SKM-1 (cell line): ENCODE measurements around the gene ZNF608.

Experiments used
- DNase-seq: peaks from one replicate; lab custom pipeline; 2025; ENCODE audit not compliant: unreplicated experiment; lab: John Stamatoyannopoulos, UW

ZNF608 gene

DNA sequence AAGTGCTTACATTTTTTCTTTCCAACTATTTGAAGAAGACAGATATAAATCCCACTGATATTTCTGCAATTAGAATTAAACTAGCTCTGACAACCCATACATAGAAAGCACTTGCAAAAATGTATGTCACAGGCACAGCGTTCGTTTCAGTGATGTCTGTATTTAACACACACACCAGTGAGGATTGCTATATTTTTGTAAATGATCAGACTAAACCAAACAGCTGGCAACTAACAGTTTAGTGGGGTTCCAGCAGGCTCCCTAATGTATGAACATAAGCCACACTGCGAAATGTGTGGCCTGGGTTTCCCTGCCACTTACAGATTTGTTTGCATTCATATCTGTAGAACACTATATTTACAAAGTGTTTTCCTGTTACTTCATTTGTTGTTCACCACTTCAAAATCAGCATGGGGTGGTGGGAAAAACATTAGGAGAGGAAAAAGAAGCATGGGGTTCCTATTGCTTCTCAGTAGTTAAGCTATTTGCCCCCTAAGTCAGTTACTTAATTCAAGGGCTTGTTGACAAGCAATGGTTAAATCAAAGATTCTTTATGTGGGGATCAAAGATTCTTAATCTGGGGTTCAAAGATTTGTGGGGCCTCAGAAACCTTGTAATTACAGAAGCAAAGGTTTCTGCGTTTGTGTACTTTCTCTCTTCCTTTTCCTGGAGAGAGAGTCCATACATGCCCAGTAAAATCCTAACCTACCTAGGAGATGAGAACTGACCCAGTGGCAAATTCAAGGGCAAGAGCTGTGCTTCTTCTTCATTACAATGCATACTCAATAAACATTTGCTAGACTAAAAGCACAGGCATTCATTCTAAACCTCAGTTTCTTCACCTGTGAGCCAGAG lies 27.1 kb downstream of the ZNF608 start:
- DNase-seq: no peak

DNA sequence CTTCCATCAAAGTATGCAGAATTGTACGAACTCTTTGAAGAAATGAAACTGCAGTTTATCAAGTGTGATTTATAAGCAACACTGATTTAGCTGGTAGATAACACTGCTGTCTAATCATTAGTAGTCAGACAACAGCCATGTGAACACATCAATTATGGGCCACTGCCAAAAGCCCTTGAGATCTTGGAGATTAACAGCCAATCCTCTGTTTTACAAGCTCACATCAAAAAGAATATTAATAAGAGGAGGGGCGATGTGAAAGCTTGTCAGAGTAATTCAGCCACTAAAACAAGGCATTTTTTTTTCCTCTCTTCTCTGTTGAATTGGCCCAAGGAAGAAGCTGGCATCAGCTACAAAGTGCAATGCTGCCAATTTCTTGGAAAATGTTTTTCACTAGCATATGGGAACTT lies 28.1 kb downstream of the ZNF608 start:
- no peak for DNase-seq

GRCh38 chr5:124716169-124716568 lies 30.3 kb downstream of the ZNF608 start:
- no peak for DNase-seq

- no peak for DNase-seq
Measured at GRCh38 chr5:124714910-124715309, 31.5 kb downstream of the ZNF608 start.

DNA sequence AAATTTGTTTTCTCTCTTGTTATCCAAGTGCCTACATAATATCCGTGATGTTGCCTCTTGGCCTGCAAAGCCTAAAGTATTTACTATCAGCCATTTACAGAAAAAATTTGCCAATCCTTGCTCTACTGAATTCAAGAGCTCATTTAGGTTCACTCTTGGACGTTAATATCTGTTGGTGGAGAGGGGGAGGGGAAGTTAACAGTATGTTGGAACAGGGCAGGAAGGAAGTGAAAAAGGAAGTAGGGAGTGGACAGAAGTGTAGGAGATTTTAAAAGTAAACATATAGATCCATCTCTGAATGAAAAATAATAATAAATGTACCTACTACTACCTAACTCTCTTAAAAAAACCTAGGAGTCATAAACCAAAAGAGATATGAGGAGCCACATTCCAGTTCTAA lies 32.8 kb downstream of the ZNF608 start:
- DNase-seq: no peak

- DNase-seq: no peak
Measured at GRCh38 chr5:124712731-124713305, 33.6 kb downstream of the ZNF608 start.

GRCh38 chr5:124708086-124708485 lies 38.4 kb downstream of the ZNF608 start:
- no peak for DNase-seq

GRCh38 chr5:124707520-124707919 lies 38.9 kb downstream of the ZNF608 start:
- DNase-seq: no peak

DNA sequence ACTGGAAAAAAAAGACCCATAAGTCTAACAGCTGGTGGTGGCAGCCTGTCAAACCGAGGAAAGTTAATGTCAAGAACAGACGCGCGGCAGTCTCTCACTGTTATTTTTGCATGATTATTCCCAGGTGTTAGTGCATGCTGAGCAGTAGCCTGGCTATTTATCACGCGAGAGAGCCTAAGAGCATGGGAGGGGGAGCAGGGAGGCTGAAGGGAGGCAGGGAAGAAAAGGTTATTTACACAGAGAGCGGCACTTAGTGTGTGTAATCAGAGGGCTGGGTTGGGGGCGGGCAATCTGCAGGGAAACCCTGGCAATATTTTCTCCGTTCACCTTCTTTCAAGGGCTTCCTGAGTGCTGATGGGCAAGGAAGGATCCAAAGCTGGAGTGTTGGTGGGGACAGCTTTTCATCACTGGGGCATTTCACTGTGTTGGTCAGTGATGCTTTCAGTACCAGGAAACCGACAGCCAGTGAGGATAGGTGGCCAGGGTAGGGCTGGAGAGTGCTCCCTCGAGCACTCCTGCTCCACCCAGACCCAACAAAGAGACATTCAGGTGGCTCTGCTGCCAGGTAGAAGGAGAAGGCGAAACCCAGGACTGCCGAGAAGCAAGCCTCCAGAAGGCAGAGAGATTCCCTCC lies 39.6 kb downstream of the ZNF608 start:
- no peak for DNase-seq

- no peak for DNase-seq
Measured at GRCh38 chr5:124706051-124706450, 40.4 kb downstream of the ZNF608 start.

DNA sequence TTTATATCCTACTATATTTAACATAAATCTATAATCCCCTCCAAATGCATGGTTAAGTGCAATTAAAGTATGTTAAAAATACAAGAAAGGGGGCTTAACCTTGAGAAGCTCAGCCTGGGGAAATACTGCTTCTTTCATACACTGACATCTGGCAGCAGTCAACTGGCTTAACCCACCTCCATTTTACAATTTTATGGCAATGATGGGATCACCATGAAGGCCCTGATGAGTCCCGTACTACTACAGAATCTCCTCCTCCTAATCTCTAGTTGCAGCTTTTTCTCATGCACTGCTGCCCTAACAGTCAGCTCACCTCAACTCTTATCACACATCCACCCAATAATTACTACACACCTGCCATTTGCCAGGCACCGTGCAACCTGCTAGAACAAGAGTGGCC lies 40.9 kb downstream of the ZNF608 start:
- no peak for DNase-seq

DNA sequence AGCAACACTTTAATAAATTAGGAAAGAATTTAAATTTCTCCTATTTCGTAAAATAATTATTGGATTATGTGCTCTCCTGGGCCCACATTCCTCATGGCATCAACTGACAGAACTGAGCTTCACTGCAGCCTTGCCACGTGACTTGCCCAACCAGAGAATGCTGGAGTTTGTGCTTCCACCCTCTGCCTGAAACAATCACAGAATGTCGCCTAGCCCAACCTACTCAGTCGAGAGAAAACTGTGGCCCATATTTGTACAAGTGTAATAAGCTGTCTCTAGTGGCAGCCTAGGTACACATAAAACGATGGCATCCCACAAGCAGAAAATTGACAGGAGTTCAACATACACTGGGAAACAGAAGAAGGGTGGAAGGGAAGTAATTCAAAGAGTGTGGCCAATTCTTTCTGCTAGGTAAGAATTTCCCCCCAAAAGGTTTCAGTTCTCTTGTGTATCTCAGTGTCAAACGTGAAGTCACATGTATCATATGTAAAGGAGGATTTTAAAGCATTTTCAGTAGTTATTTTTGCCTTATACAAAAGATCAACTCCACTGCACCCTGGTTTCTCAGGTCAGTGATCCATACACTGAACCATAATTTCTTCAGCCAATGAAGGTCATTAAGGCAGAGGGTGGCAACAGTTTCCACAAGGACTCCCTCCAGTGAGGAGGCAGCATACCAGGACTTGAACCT lies 41.7 kb downstream of the ZNF608 start:
- no peak for DNase-seq

GRCh38 chr5:124703995-124704394 lies 42.4 kb downstream of the ZNF608 start:
- DNase-seq: no peak

DNA sequence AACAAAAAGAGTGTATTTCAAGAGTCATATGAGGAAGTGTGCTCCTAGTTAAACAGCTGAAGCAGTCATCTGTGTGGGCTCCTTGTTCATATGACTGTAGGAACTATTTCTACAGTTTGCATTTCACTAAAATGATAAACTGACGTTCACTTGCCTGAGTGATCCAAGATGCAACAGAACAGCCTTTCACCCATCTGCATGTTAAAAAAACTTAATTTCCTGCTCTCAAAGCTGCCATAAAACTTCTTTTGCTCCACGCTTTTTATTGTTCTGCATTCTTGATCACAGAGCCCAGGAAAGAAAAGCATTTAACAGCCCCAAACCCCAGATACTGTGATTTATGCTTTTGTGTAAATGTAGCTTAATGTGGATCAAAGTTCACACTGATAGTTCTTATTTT lies 43.9 kb downstream of the ZNF608 start:
- DNase-seq: no peak

DNA sequence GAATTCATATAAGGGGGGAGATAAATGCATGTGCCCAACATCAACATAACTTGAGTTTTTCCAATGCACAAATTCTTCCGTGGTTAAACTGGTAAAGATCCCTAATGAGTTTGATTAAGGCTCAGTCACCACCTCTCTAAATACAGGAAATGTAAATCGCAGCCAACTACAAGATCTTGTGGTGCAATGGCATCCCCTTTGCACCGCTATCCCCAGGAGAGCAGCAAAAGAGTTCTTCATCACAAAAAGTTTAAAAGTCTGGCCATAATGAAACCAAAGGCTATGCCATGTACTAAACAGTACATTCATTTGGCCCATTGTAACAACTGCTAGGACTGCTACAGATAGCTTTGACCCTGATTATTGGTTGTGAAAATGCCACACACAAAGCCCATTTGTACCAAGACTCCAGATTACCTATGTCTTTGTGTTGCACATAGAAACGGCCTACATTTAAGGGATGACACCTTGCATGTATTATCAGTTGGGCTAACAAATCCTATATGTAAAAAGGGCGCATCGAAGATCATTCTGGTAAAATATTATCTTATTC lies 44.5 kb downstream of the ZNF608 start:
- no peak for DNase-seq

- no peak for DNase-seq
Measured at GRCh38 chr5:124701016-124701415, 45.4 kb downstream of the ZNF608 start.

- no peak for DNase-seq
Measured at GRCh38 chr5:124700333-124700732, 46.1 kb downstream of the ZNF608 start.

GRCh38 chr5:124698770-124699169 lies 47.7 kb downstream of the ZNF608 start:
- no peak for DNase-seq

DNA sequence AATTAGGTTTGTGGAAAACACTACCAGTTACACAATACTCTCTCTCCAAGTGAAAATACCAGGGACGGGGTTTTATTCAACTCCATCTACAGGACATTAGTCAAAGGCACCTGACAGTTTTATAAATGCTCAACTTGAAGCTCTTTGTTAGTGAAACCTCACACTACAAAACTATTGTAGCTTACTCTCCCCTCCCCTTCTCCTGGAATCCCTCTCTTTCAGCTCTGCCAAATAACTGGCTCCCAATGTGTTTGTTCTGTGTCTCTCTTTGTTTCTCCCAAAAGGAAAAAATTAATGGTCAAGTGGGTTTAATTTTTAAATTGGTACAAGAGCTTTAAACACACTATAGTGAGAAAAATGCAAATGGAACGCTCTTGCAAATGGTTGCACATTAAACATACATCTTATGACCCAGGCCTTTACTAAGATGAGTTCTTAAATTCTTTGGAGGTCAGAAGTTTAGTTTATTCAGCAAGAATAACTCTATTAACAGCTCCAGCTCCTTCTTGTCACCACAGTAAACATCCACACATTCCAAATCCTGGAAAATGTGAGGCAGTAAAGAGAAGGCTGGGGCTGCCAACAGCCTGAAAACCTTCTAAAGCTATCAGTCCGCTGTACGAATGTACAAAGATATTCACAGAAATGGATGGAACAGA lies 48.4 kb downstream of the ZNF608 start:
- no peak for DNase-seq

GRCh38 chr5:124697501-124697900 lies 48.9 kb downstream of the ZNF608 start:
- no peak for DNase-seq

DNA sequence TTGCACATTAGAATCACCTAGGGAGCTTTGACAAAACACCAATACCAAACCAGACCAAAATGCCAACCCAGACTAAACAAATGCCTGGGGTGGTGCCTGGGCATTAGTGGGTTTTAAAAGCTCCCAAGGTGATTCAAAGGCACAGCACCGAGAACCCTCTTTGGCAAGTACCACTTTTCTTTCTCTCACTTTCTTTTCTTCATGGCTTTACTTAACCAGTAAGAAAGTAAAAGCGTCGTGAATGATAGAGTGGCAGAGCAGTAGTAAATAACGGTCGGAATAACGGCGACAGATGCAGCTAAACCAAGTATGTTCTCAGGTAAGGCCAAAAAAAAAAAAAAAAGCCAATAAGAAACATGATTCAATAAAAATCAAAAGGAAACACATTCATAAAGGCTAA lies 49.5 kb downstream of the ZNF608 start:
- no peak for DNase-seq
